ENCODE data around the gene ASB18.
"Not testable (repeated sequence)": the region's sequence is repeated elsewhere in the genome, so short reads cannot be mapped to it uniquely, and the experiment has no call there.

The ASB18 gene

GRCh38 chr2:236264256-236264655, at the start of gene ASB18:
Gene ASB18 (minus strand): TSS chr2:236264406. CDS start chr2:236264345, 61 bp downstream.
- DNase-seq (ENCODE audit: low spot score), result no peak

- no peak for DNase-seq (ENCODE audit: low spot score)
Observed at GRCh38 chr2:236311286-236311685, 47.1 kb upstream of the ASB18 start.

GRCh38 chr2:236309669-236310029, 45.4 kb upstream of the ASB18 start:
- no peak for DNase-seq (ENCODE audit: low spot score)

- no peak for DNase-seq (ENCODE audit: low spot score)
Observed at GRCh38 chr2:236308855-236309668, 44.9 kb upstream of the ASB18 start.

GRCh38 chr2:236307641-236308040, 43.4 kb upstream of the ASB18 start:
- no peak for DNase-seq (ENCODE audit: low spot score)

- DNase-seq (ENCODE audit: low spot score), result no peak
Observed at GRCh38 chr2:236306825-236307540, 42.8 kb upstream of the ASB18 start.

- no peak for DNase-seq (ENCODE audit: low spot score)
Observed at GRCh38 chr2:236305964-236306605, 41.9 kb upstream of the ASB18 start.

- DNase-seq (ENCODE audit: low spot score), result no peak
Observed at GRCh38 chr2:236305531-236305930, 41.3 kb upstream of the ASB18 start.

GRCh38 chr2:236303935-236304334, 39.7 kb upstream of the ASB18 start:
- no peak for DNase-seq (ENCODE audit: low spot score)

- no peak for DNase-seq (ENCODE audit: low spot score)
Observed at GRCh38 chr2:236302555-236302954, 38.3 kb upstream of the ASB18 start.

GRCh38 chr2:236298924-236299475, 34.8 kb upstream of the ASB18 start:
- no peak for DNase-seq (ENCODE audit: low spot score)

GRCh38 chr2:236295481-236295880, 31.3 kb upstream of the ASB18 start:
- no peak for DNase-seq (ENCODE audit: low spot score)

- no peak for DNase-seq (ENCODE audit: low spot score)
Observed at GRCh38 chr2:236294647-236295046, 30.4 kb upstream of the ASB18 start.

- DNase-seq (ENCODE audit: low spot score), result no peak
Observed at GRCh38 chr2:236293241-236293810, 29.1 kb upstream of the ASB18 start.

- no peak for DNase-seq (ENCODE audit: low spot score)
Observed at GRCh38 chr2:236291911-236292310, 27.7 kb upstream of the ASB18 start.

- DNase-seq (ENCODE audit: low spot score), result no peak
Observed at GRCh38 chr2:236291476-236291875, 27.3 kb upstream of the ASB18 start.

GRCh38 chr2:236290742-236291425, 26.7 kb upstream of the ASB18 start:
- no peak for DNase-seq (ENCODE audit: low spot score)

- no peak for DNase-seq (ENCODE audit: low spot score)
Observed at GRCh38 chr2:236289766-236290462, 25.7 kb upstream of the ASB18 start.

- not testable (repeated sequence) for DNase-seq (ENCODE audit: low spot score)
Observed at GRCh38 chr2:236288373-236288772, 24.2 kb upstream of the ASB18 start.

- DNase-seq (ENCODE audit: low spot score), result no peak
Observed at GRCh38 chr2:236287656-236288055, 23.4 kb upstream of the ASB18 start.
